GM19438 (cell line): Measurements from ENCODE around the gene MOGAT1.
A peak's percentile ranks its signal among the peaks of the same experiment; 100 is the strongest.
"Not testable (repeated sequence)": the region's sequence is repeated elsewhere in the genome, so short reads cannot be mapped to it uniquely, and the experiment has no call there.

Experiments used
- ATAC-seq: cut with Tn5 transposase; IDR thresholded peaks from one replicate; pipeline ENCODE4 v1.9.1; 2021; ENCODE audit warnings: low read depth; ENCODE audit not compliant: unreplicated experiment

MOGAT1 gene

GRCh38 chr2:222736924-222737323, 65.5 kb downstream of the MOGAT1 start:
- no peak for ATAC-seq

GRCh38 chr2:222738312-222738711, 66.9 kb downstream of the MOGAT1 start:
- ATAC-seq = no peak

GRCh38 chr2:222738809-222739208, 67.4 kb downstream of the MOGAT1 start:
- no peak for ATAC-seq

DNA sequence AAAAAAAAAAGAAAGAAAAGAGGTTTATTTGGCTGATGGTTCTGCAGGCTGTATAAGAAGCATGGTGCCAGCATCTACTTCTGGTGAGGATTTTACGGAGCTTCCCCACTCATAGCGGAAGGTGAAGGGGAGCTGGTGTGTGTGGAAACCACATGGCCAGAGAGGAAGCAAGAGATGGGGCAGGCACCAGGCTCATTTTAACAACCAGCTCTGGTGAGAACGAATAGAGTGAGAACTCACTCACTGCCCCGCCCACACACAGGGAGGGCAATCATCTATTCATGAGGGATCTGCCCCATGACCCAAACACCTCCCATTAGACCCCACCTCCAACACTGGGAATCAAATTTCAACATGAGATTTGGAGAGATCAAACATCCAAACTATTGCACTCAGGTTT, 68.5 kb downstream of the MOGAT1 start:
- no peak for ATAC-seq

DNA sequence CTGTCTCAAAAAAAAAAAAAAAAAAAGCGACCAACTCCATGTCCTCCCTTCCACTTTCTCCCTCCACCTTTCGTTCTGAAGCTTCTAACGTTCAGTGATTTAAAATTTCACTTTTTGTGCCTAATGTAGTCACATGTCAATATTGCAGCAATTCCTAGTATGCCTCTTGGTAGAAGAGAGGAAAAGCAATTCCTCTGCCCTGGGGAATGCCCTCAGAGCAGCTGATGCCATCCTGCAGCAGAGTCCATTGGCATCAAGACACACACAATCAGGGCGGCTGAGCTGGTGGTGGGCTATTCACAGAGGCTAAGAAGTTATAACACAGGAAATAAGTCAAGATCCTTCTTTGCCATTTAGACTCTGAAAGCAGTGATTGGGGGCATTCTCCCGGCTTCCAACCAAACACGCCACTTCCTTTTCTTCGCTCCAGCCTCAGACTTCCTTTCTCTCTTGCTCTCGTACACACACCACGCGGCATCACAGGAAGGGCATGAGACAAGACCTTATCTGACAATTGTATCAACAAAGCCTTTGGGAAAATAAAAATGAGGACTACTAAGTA, 71.9 kb downstream of the MOGAT1 start:
- ATAC-seq = no peak

- no peak for ATAC-seq
Measured at GRCh38 chr2:222745836-222746559, 74.5 kb downstream of the MOGAT1 start.

- peak; percentile 82 for ATAC-seq
Measured at GRCh38 chr2:222747526-222748160, 76.2 kb downstream of the MOGAT1 start.

GRCh38 chr2:222750533-222750932, 79.1 kb downstream of the MOGAT1 start:
- no peak for ATAC-seq

GRCh38 chr2:222751238-222751637, 79.8 kb downstream of the MOGAT1 start:
- no peak for ATAC-seq

DNA sequence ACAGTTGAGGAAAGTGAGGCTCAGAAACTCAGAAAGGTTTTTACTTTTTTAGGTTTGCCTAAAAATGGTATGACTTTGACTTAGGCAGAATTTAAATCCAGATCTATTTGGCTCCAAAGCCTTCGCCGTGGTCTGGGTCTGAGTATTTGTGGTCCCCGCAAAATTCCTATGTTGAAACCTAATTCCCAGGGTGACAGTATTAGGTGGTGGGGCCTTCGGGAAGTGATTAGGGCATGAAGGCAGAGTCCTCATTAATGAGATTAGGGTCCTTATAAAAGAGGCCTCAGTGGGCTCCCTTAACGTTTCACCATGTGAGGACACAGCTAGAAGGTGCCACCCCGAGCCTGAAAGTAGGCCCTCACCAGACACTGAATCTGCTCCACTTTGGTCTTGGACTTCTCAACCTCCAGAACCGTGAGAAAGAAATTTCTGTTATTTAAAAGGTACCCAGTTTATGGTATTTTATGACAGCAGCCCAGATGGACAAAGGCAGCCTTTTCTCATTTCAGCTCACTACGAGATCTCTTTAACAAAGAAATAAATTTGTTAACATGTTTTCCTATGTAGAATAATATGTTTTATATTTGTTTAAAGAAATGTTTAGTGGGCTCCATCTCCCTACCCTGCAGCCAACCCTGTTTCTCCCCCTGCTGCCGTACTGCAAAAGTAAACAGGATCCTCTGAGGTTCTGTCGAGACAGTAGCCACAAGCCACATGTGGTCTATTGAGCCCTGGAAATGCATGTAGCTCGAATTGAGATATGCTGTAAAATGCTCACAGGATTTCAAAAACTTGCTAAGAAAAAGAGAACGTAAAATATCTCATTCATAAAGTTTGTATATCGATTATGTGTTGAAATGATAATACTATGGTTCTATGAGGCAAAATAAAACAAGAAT, 80.6 kb downstream of the MOGAT1 start:
- no peak for ATAC-seq

- ATAC-seq = no peak
Measured at GRCh38 chr2:222752746-222753145, 81.3 kb downstream of the MOGAT1 start.

DNA sequence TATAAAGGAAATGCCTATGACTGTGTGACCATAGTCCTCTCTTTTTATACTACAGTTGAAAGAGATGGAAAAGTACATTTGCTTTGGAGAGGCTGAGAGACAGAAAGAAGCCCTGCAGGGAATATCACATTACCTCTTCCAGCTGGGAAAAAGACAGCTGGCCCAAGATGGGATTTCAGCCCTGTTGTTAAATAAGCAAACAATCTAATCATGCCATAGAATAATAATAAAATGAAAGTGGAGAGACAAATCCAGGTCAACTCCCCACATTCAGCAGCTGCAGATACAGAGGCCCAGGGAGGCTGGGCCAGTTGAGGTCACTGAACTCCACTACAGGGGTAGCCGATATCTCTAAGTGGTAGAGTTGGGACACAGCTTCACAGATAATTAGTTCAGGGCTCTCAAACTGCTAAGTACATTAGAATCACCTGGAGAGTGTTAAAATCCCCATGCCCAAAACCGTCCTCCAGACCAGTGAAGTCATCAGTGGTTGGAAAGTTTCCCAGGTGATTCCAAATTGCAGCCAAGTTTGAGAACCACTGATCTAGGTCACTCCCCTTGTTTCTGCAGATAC, 81.9 kb downstream of the MOGAT1 start:
- ATAC-seq = no peak

DNA sequence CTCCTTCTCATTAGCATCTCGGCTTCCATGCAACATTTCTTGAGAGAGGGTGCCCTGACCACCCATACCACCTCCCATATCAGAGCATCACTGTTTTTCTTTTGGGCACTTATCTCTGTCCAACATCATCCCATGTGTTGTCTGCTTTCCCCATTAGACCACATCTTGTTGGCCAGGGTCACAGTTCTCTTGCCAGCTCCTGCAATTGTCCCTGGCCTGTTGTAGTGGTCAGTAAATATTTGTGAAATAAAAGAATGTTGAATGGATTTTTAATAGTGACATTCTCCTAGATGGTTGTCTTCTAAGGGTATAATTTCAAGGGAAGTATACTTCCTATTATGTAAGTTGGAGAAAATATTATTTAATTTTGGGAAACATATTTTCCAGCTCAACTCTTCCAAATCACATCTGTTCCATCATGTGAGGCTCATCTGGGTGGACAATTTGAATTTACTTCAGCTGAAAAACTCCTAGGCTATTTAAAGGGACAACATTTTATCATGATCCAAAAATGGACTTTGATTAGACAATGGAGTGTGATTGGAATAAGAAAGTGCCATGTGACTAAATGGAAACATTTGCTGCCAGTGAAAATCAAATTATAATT, 83.0 kb downstream of the MOGAT1 start:
- no peak for ATAC-seq

GRCh38 chr2:222755593-222755992, 84.1 kb downstream of the MOGAT1 start:
- ATAC-seq = not testable (repeated sequence)

- no peak for ATAC-seq
Measured at GRCh38 chr2:222756362-222756831, 84.9 kb downstream of the MOGAT1 start.

GRCh38 chr2:222756951-222757650, 85.6 kb downstream of the MOGAT1 start:
- ATAC-seq = no peak
